Right cardiac atrium (tissue), 5 donors: ENCODE measurements around the gene CCNG1. TPM values are rescaled to one million over a fixed set of nuclear protein-coding genes. Genes with fewer than 3 reads are reported as not detected.
"Not testable (repeated sequence)": the region's sequence is repeated elsewhere in the genome, so short reads cannot be mapped to it uniquely, and the experiment has no call there.

Experiments
- ATAC-seq, 2 donors: fragments of 200-7000 bp; cut with Tn5 transposase; one replicate each; pipeline versions ENCODE4 v1.8.0 to v1.9.1; 2020; ENCODE audit warnings: moderate library complexity in 2 of 2, mild to moderate bottlenecking in 1 of 2
- DNase-seq, 3 donors: peaks; one replicate each; pipeline ENCODE4 v3.0.0-alpha.2; 2020
- H3K27ac ChIP-seq: one replicate; pipeline ENCODE4 v1.5.1; 2013; ENCODE audit warnings: mild to moderate bottlenecking, low read length, control low read depth, moderate library complexity
- H3K27me3 ChIP-seq: one replicate; pipeline ENCODE4 v1.6.1; 2013; ENCODE audit not compliant: control insufficient read depth, insufficient read depth
- H3K4me1 ChIP-seq: one replicate; pipeline ENCODE4 v1.6.1; 2013; ENCODE audit warnings: low read length; ENCODE audit not compliant: control insufficient read depth, insufficient read depth
- H3K4me3 ChIP-seq: one replicate; pipeline ENCODE4 v1.5.1; 2013; ENCODE audit warnings: low read length, control low read depth
- H3K9me3 ChIP-seq: one replicate; pipeline ENCODE4 v1.6.1; 2013; ENCODE audit warnings: low read length; ENCODE audit not compliant: control insufficient read depth
- WGBS: extraction: QIAGEN DNeasy Blood & Tissue Kit; methylation state at CpG from one replicate; pipeline ENCODE4 v1.1.7; 2013; 5-methylcytosine and 5-hydroxymethylcytosine counted together
- intact Hi-C, 4 donors: fragments of 100-400 bp; cut with DNase I; formaldehyde crosslinking; loops; one replicate each; pipeline versions ENCODE4 v1.11.0 to v1.14.0; 2022 to 2023
- polyA plus RNA-seq: library from polyadenylated mRNA; stranded (reverse); fragments of 200-250 nt; gene quantifications from one replicate; pipeline ENCODE4 v1.2.3, GENCODE V29; 2013
- total RNA-seq, 4 donors: library from RNA; stranded (reverse); fragmentation: NEBNext Ultra II Directional; extraction: Animal tissue kit (Norgen Biotek cat#: 25700); gene quantifications; one replicate each; pipeline ENCODE4 v1.2.1, GENCODE V29; 2021
- donor health status: healthy with polysubstance abuse.
- donor health status: DM: no; HTN: yes; CAD: no.
- donor health status: DM: no; HTN: no; CAD: no.
- donor health status: DM: no; HTN: yes; CAD: no; lungs with severe emphysema.
- donor health status: DM: yes; HTN: yes; CAD: no.

The CCNG1 gene
- total and polyA plus RNA-seq, 5 donors, result 77.4 to 116 (median 96.6) TPM

GRCh38 chr5:163440954-163441353, 3.6 kb downstream of the CCNG1 start:
- intact Hi-C loops, result no loop called here
- Histone ChIP-seq H3K4me1 (no peaks in the 10 kb centered on the region), H3K27me3 (no peaks in the 10 kb centered on the region), H3K27ac (no peak overlapping the region), H3K4me3 (no peak overlapping the region), H3K9me3 (no peaks in the 10 kb centered on the region)
- 95% methylated on average over 3 of the region's 3 CpGs for WGBS
- DNase-seq (no peak), ATAC-seq (no peak)

DNA sequence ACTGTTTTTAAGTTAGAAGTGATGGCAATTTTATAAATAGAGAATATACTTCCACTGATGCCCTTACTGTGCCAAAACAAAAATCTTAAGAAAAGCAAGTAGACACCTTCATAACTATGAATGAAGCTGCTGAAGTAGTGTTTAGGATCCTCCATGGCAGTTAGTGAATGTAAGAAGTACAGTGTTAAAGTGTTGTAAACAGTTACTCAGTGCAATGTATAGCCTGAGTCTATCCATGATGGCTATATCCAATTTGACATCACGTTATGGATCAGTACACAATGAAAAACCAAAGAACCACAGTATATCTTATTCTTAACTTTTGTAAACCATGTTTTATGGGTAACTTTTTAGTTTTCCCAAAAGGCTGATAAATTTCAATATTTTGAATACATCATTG, 7.1 kb downstream of the CCNG1 start:
- H3K4me1 ChIP-seq, result no peaks in the 10 kb centered on the region
- WGBS, result 92% methylated on average over 1 of the region's 1 CpG

GRCh38 chr5:163445345-163445744, 8.0 kb downstream of the CCNG1 start:
- intact Hi-C loops, result no loop called here
- Histone ChIP-seq H3K4me1 (no peaks in the 10 kb centered on the region), H3K27ac (no peak overlapping the region), H3K9me3 (no peaks in the 10 kb centered on the region), H3K27me3 (no peaks in the 10 kb centered on the region), H3K4me3 (no peak overlapping the region)
- 77% methylated on average over 6 of the region's 6 CpGs for WGBS
- ATAC-seq (peak; percentile 40 to 72), DNase-seq (peak in 1 of 3 donors; percentile 53)

More for the DNA sequence above, 7.1 kb downstream of the CCNG1 start:
- no peak overlapping the region for H3K27ac ChIP-seq
- DNase-seq (no peak), ATAC-seq (no peak)
- no peak overlapping the region for H3K4me3 ChIP-seq
- H3K27me3 ChIP-seq, result no peaks in the 10 kb centered on the region
- no peaks in the 10 kb centered on the region for H3K9me3 ChIP-seq
- intact Hi-C loops, result no loop called here

DNA sequence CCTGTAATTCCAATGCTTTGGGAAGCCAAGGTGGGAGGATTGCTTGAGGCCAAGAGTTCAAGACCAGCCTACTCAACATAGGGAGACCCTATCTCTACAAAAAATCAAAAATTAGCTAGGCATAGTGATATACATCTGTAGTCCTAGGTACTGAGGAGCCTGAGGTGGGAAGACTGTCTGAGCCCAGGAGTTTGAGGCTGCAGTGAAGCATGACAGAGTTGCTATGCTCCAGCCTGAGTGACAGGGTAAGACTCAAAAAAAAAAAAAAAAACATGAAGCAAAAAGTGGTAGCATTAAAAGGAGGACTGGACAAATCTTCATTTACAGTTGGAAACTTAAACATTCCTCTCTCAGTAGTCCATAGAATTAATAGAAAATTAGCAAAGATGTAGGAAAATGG, 9.8 kb downstream of the CCNG1 start:
- Histone ChIP-seq H3K27me3 (no peaks in the 10 kb centered on the region), H3K27ac (no peak overlapping the region), H3K4me1 (no peaks in the 10 kb centered on the region), H3K4me3 (no peak overlapping the region), H3K9me3 (no peaks in the 10 kb centered on the region)
- DNase-seq (no peak), ATAC-seq (no peak)
- intact Hi-C loops, result no loop called here

DNA sequence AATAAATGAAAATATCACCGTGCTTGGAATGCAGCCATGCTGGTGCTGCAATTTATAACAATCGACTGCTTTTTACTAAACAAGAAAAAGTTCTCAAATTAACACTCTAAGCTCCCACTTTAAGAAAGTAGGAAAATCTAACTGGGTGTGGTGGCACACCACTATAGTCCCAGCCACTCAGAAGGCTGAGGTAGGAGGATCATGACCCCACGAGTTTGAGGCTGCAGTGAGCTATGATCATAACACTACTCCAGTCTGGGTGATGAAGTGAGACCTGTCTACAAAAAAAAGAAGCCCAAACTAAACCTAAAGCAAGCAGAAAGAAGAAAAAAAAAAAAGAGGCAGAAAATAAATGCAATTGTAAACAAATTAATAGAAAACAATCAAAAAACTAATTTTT, 10.5 kb downstream of the CCNG1 start:
- no peaks in the 10 kb centered on the region for H3K27me3 ChIP-seq
- no peaks in the 10 kb centered on the region for H3K4me1 ChIP-seq
- intact Hi-C loops, result no loop called here
- DNase-seq (no peak), ATAC-seq (no peak)
- H3K9me3 ChIP-seq, result no peaks in the 10 kb centered on the region
- H3K27ac ChIP-seq, result no peak overlapping the region
- WGBS, result 87% methylated on average over 3 of the region's 3 CpGs
- no peak overlapping the region for H3K4me3 ChIP-seq

GRCh38 chr5:163448491-163448890, 11.1 kb downstream of the CCNG1 start:
- Histone ChIP-seq H3K27me3 (no peaks in the 10 kb centered on the region), H3K27ac (no peak overlapping the region), H3K4me1 (no peaks in the 10 kb centered on the region), H3K9me3 (no peaks in the 10 kb centered on the region), H3K4me3 (no peak overlapping the region)
- intact Hi-C loops, result no loop called here
- ATAC-seq, result no peak
- no peak for DNase-seq

DNA sequence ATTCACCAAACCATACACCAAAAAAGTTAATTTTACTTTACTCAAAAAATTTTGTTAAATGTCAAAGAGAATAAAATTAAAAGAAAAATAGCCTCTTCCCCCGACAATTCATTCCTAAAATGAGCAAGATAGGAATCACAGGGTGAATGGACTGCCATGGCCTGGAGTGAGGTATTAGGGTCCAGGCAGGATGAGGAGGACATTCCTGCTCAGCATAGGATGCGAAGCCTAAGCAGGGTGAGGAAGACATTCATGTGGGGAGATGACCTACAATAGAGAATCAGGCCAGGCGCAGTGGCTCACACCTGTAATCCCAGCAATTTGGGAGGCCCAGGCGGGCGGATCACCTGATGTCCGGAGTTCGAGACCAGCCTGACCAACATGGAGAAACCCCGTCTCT, 14.1 kb downstream of the CCNG1 start:
- no peak for ATAC-seq
- Histone ChIP-seq H3K27me3 (no peaks in the 10 kb centered on the region), H3K4me3 (no peak overlapping the region), H3K9me3 (no peaks in the 10 kb centered on the region), H3K4me1 (no peaks in the 10 kb centered on the region), H3K27ac (no peak overlapping the region)
- DNase-seq, result no peak
- intact Hi-C loops, result loop anchor here in 1 of 4 donors (10.0 kb wide), 1 partner anchor 53 kb away; the partner anchor contains the start of gene MAT2B
- 98% methylated on average over 8 of the region's 8 CpGs for WGBS

GRCh38 chr5:163453705-163454104, 16.3 kb downstream of the CCNG1 start:
- no peaks in the 10 kb centered on the region for H3K4me1 ChIP-seq
- intact Hi-C loops, result loop anchor here in 1 of 4 donors (10.0 kb wide), 1 partner anchor 51 kb away; the partner anchor contains the start of gene MAT2B
- 72% methylated on average over 1 of the region's 1 CpG for WGBS
- H3K4me3 ChIP-seq, result no peak overlapping the region
- no peaks in the 10 kb centered on the region for H3K9me3 ChIP-seq
- H3K27ac ChIP-seq, result no peak overlapping the region
- DNase-seq (no peak), ATAC-seq (no peak)
- no peaks in the 10 kb centered on the region for H3K27me3 ChIP-seq

DNA sequence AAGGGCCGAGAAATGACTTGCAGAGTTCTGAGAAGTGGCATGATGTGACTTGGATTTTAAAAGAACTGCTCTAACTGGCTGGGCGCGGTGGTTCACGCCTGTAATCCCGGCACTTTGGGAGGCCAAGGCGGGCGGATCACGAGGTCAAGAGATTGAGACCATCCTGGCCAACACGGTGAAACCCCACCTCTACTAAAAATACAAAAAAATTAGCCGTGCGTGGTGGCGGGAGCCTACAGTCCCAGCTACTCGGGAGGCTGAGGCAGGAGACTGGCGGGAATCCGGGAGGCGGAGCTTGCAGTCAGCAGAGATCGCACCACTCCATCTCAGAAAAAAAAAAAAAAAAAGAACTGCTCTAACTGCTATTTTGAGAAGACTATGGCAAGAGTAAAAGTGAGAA, 18.0 kb downstream of the CCNG1 start:
- not testable (repeated sequence) for H3K27me3 ChIP-seq, ATAC-seq, H3K9me3 ChIP-seq, H3K27ac ChIP-seq, H3K4me3 ChIP-seq, H3K4me1 ChIP-seq
- intact Hi-C loops, result loop anchor here in 1 of 4 donors (10.0 kb wide), 1 partner anchor 49 kb away; the partner anchor contains the start of gene MAT2B
- 98% methylated on average over 17 of the region's 17 CpGs for WGBS
- DNase-seq, result peak in 1 of 3 donors; percentile 42

DNA sequence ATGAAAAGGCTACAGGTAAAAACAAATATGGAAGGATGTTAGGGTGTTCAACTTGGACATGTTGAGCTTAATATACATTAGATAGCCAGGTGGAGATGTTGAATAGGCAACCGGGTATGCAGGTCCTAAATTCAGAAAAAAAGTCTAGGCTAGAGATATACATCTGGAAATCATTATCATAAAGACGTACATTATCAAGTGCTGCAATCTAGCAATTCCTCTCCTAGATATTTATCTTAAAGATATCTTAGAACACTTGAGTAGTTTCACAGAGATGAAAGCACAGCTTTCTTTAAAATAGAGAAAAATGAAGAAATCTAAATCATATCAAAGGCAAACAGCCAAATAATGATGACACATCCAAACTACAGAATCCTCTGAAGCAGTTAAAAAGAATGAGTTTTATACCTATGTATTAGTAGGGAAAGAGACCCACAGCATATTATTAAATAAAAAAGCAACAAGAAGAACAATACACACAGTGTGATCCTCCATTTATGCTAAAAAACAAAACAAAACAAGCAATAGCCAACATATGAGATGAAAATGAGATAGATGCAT, 18.7 kb downstream of the CCNG1 start:
- 94% methylated on average over 2 of the region's 2 CpGs for WGBS
- ATAC-seq (no peak), DNase-seq (no peak)
- no peaks in the 10 kb centered on the region for H3K9me3 ChIP-seq
- H3K27ac ChIP-seq, result no peak overlapping the region
- intact Hi-C loops, result loop anchor here in 1 of 4 donors (10.0 kb wide), 1 partner anchor 49 kb away; the partner anchor contains the start of gene MAT2B
- H3K27me3 ChIP-seq, result no peaks in the 10 kb centered on the region
- no peak overlapping the region for H3K4me3 ChIP-seq
- H3K4me1 ChIP-seq, result peaks cover 2% of the 10 kb centered on the region

- no peaks in the 10 kb centered on the region for H3K9me3 ChIP-seq
- H3K27ac ChIP-seq, result no peak overlapping the region
- H3K27me3 ChIP-seq, result no peaks in the 10 kb centered on the region
- H3K4me3 ChIP-seq, result no peak overlapping the region
- WGBS, result 93% methylated on average over 7 of the region's 7 CpGs
- no peak for DNase-seq
- no peak for ATAC-seq
- peaks cover 2% of the 10 kb centered on the region for H3K4me1 ChIP-seq
- intact Hi-C loops, result loop anchor here in 1 of 4 donors (10.0 kb wide), 1 partner anchor 48 kb away; the partner anchor contains the start of gene MAT2B
Observed at GRCh38 chr5:163456840-163457239, 19.4 kb downstream of the CCNG1 start.
